Endothelial cell of umbilical vein (primary cell): ENCODE results near the gene ADGRD1. TPM values are rescaled to one million over a fixed set of nuclear protein-coding genes. Genes with fewer than 3 reads are reported as not detected.

Experiments
- BruUV-seq: library from RNA; stranded (reverse); fragments of 400-500 nt; replicated peaks from 2 replicates; lab custom pipeline; 2021; lab: Mats Ljungman, UMichigan
- CTCF ChIA-PET: fragments of 300-600, 350-600 bp; sonication (Branson Sonifier 250); formaldehyde crosslinking; loops from one replicate; lab custom pipeline; 2021; ENCODE audit warnings: antibody characterized with exemption, inconsistent platforms; lab: Charles Lee
- POLR2A ChIA-PET: fragments of 300-600, 350-600 bp; sonication (Branson Sonifier 250); formaldehyde crosslinking; loops from one replicate; lab custom pipeline; 2021; ENCODE audit warnings: antibody characterized with exemption, inconsistent platforms; lab: Charles Lee
- DNase-seq: peaks from one replicate; pipeline ENCODE4 v3.0.0-alpha.2; 2011; ENCODE audit warnings: low read depth, low spot score
- FAIRE-seq: peaks from 2 replicates; lab custom pipeline; 2011; peaks lifted over from hg19 to GRCh38; lab: Jason Lieb, UNC
- H2AFZ ChIP-seq: 2 replicates; pipeline ENCODE4 v1.6.0; 2012; ENCODE audit warnings: low read depth, low read length, control low read depth, inconsistent platforms
- H3K27ac ChIP-seq: 2 replicates; pipeline ENCODE4 v1.5.1; 2011; ENCODE audit warnings: low read depth, mild to moderate bottlenecking, control low read depth, low read length, moderate library complexity; ENCODE audit not compliant: insufficient read depth
- H3K27me3 ChIP-seq, 2 experiments: 2 replicates each; pipeline versions ENCODE4 v1.6.0 to v1.6.1; 2011; ENCODE audit warnings: low read length in 2 of 2, mixed read lengths in 1 of 2; ENCODE audit not compliant: control insufficient read depth in 2 of 2, insufficient read depth in 2 of 2
- H3K36me3 ChIP-seq, 2 experiments: 2 replicates in 1 of 2; 3 replicates in 1 of 2; pipeline ENCODE4 v1.5.1; 2011; ENCODE audit warnings: low read length in 2 of 2, mild to moderate bottlenecking in 1 of 2, moderate library complexity in 1 of 2; ENCODE audit not compliant: control insufficient read depth in 2 of 2, insufficient read depth in 2 of 2; ENCODE audit errors: extremely low read depth in 1 of 2
- H3K4me1 ChIP-seq: 3 replicates; pipeline ENCODE4 v1.5.1; 2011; ENCODE audit warnings: mild to moderate bottlenecking, low read length; ENCODE audit not compliant: control insufficient read depth, insufficient read depth; ENCODE audit errors: extremely low read depth
- H3K4me2 ChIP-seq: 2 replicates; pipeline ENCODE4 v1.6.1; 2011; ENCODE audit warnings: low read length, control low read depth, mixed read lengths; ENCODE audit not compliant: insufficient read depth
- H3K4me3 ChIP-seq, 3 experiments: fragments of 200-600 bp in 1 of 3; sonication (generic), shearing (Covaris generic) in 1 of 3; replicated peaks in 1 of 3; 2 replicates each; pipeline ENCODE4 v1.5.1; 2011 to 2016; ENCODE audit warnings: control low read depth in 3 of 3, low read length in 3 of 3, mild to moderate bottlenecking in 2 of 3, inconsistent platforms in 1 of 3, low read depth in 1 of 3, moderate library complexity in 1 of 3; ENCODE audit not compliant: insufficient read depth in 1 of 3
- H3K79me2 ChIP-seq: 2 replicates; pipeline ENCODE4 v1.6.0; 2012; ENCODE audit warnings: low read length, inconsistent platforms; ENCODE audit not compliant: control insufficient read depth, insufficient read depth
- H3K9ac ChIP-seq: replicated peaks from 2 replicates; pipeline ENCODE3; 2011; ENCODE audit warnings: low read length, control low read depth; ENCODE audit not compliant: insufficient read depth; ENCODE audit errors: extremely low read depth
- H3K9me1 ChIP-seq: replicated peaks from 3 replicates; pipeline ENCODE4 v1.6.0; 2011; ENCODE audit warnings: mild to moderate bottlenecking, low read length; ENCODE audit not compliant: control insufficient read depth, insufficient read depth; ENCODE audit errors: extremely low read depth
- H3K9me3 ChIP-seq: replicated peaks from 2 replicates; pipeline ENCODE4 v1.5.1; 2012; ENCODE audit warnings: low read length, inconsistent platforms; ENCODE audit not compliant: control insufficient read depth, insufficient read depth
- H4K20me1 ChIP-seq: replicated peaks from 2 replicates; pipeline ENCODE3; 2011; ENCODE audit warnings: mild to moderate bottlenecking, low read length; ENCODE audit not compliant: control insufficient read depth, insufficient read depth; ENCODE audit errors: extremely low read depth
- EZH2 ChIP-seq: IDR thresholded peaks from 2 replicates; pipeline ENCODE4 v1.6.1; 2012; ENCODE audit warnings: borderline replicate concordance, low read depth, mild to moderate bottlenecking, moderate library complexity, low read length, inconsistent platforms; ENCODE audit not compliant: severe bottlenecking
- FOS ChIP-seq: IDR thresholded peaks from 2 replicates; pipeline ENCODE4 v1.6.1; 2011; ENCODE audit warnings: mild to moderate bottlenecking, low read length, moderate library complexity, borderline replicate concordance; ENCODE audit not compliant: insufficient read depth
- GATA2 ChIP-seq: IDR thresholded peaks from 2 replicates; pipeline ENCODE4 v1.7.0; 2011; ENCODE audit warnings: low read depth, mild to moderate bottlenecking, moderate library complexity, mixed read lengths, low read length; ENCODE audit not compliant: insufficient read length, insufficient read depth
- JUN ChIP-seq: IDR thresholded peaks from 2 replicates; pipeline ENCODE4 v1.6.1; 2011; ENCODE audit warnings: borderline replicate concordance, low read depth; ENCODE audit not compliant: insufficient read length, insufficient read depth
- MYC ChIP-seq: IDR thresholded peaks from one replicate; pipeline ENCODE4 v1.6.1; 2011; ENCODE audit warnings: mild to moderate bottlenecking, low read depth, low read length
- POLR2A ChIP-seq: IDR thresholded peaks from 2 replicates; pipeline ENCODE4 v1.6.1; 2012; ENCODE audit warnings: low read depth, mild to moderate bottlenecking, control low read depth, low read length
- POLR2AphosphoS5 ChIP-seq: IDR thresholded peaks from 2 replicates; pipeline ENCODE4 v1.6.1; 2012; ENCODE audit warnings: low read depth, mild to moderate bottlenecking, control low read depth, low read length, moderate library complexity; ENCODE audit not compliant: insufficient read depth
- dilution Hi-C: fragments of 300-500 bp; cut with MboI; formaldehyde crosslinking; loops from one replicate; pipeline ENCODE4 v1.15.0; 2019; ENCODE audit warnings: low sequenced_read_pairs; ENCODE audit not compliant: extremely low pct_ligation_motif_present
- intact Hi-C: fragments of 100-400 bp; cut with micrococcal nuclease; formaldehyde crosslinking; loops from one replicate; pipeline ENCODE4 v1.10.0; 2022
- polyA plus RNA-seq, 4 experiments: library from polyadenylated mRNA; depleted of rRNA in 3 of 4; stranded (reverse) in 3 of 4; unstranded in 1 of 4; fragments of >200 nt; gene quantifications; 2 replicates each; pipeline versions ENCODE4 v1.2.1 to v1.2.3, GENCODE V29; 2011 to 2012; ENCODE audit warnings: missing spikeins in 1 of 4
- total RNA-seq: library from RNA; stranded (reverse); gene quantifications from 2 replicates; pipeline ENCODE4 v1.2.3, GENCODE V29; 2021
- TF ChIP-seq, protein P1 (sequence below), 2 donors: IDR thresholded peaks; 1 replicate in 1 of 2; 2 replicates in 1 of 2; pipeline ENCODE4 v1.5.1; 2011; ENCODE audit warnings: low read length in 2 of 2, mild to moderate bottlenecking in 2 of 2, moderate library complexity in 2 of 2, control low read depth in 1 of 2, inconsistent platforms in 1 of 2, low read depth in 1 of 2; ENCODE audit not compliant: insufficient read depth in 1 of 2; ENCODE audit errors: extremely low read depth in 1 of 2
- TF ChIP-seq, protein P2 (sequence below): IDR thresholded peaks from 2 replicates; pipeline ENCODE4 v1.6.1; 2011; ENCODE audit not compliant: insufficient read depth, insufficient read length

ADGRD1 gene
- total and polyA plus RNA-seq, 2 donors (not counting 3 experiments of a cell fraction or from before 2014, with no cell fraction given) = 0.07 TPM; not detected in 1

DNA sequence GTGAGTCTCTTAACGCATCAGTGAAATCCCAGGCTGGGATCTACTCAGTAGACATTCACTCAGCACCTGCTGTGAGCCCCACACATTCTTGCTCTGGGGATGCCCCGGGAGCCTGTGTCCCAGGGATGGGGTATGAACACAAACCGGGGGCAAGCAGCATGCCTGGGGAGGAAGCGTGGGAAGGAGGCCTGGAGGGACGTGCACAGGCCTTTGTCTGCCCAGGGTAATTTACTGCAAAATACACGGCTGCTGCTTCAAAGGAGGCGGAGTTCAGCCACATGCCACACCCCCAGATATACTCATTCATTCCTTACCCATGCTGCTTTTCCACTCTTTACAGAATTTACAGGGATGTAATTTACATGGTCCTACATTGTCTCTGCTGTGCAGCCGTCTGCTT is 187.8 kb downstream of the ADGRD1 start:
- TF ChIP-seq, protein P1, sequence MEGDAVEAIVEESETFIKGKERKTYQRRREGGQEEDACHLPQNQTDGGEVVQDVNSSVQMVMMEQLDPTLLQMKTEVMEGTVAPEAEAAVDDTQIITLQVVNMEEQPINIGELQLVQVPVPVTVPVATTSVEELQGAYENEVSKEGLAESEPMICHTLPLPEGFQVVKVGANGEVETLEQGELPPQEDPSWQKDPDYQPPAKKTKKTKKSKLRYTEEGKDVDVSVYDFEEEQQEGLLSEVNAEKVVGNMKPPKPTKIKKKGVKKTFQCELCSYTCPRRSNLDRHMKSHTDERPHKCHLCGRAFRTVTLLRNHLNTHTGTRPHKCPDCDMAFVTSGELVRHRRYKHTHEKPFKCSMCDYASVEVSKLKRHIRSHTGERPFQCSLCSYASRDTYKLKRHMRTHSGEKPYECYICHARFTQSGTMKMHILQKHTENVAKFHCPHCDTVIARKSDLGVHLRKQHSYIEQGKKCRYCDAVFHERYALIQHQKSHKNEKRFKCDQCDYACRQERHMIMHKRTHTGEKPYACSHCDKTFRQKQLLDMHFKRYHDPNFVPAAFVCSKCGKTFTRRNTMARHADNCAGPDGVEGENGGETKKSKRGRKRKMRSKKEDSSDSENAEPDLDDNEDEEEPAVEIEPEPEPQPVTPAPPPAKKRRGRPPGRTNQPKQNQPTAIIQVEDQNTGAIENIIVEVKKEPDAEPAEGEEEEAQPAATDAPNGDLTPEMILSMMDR (IDR thresholded peaks at IDR 0.05; ENCODE audit: extremely low read depth in 1 of 2, insufficient read depth in 1 of 2, low read depth in 1 of 2, low read length in 2 of 2) = no peak
- no peak for TF ChIP-seq POLR2AphosphoS5
- no peak for TF ChIP-seq EZH2
- TF ChIP-seq POLR2A = no peak
- no peak for TF ChIP-seq FOS
- TF ChIP-seq, protein P2, sequence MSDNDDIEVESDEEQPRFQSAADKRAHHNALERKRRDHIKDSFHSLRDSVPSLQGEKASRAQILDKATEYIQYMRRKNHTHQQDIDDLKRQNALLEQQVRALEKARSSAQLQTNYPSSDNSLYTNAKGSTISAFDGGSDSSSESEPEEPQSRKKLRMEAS = no peak
- no peak for TF ChIP-seq MYC
- TF ChIP-seq JUN = no peak
- no peak for TF ChIP-seq GATA2
- no peaks in the 10 kb centered on the region for H3K36me3 ChIP-seq
- ChIA-PET CTCF (no interaction called here), POLR2A (no interaction called here)
- FAIRE-seq = no peak
- dilution Hi-C loops = no loop called here
- no peaks in the 10 kb centered on the region for H4K20me1 ChIP-seq
- no TSS peak for BruUV-seq
- H3K79me2 ChIP-seq = no peaks in the 10 kb centered on the region
- DNase-seq = no peak
- no peak overlapping the region for H3K9ac ChIP-seq
- no peak overlapping the region for H3K27ac ChIP-seq
- H2AFZ ChIP-seq = no peak overlapping the region
- H3K4me2 ChIP-seq = no peak overlapping the region
- H3K9me3 ChIP-seq = no peaks in the 10 kb centered on the region
- no peak overlapping the region for H3K4me3 ChIP-seq
- no peaks in the 10 kb centered on the region for H3K9me1 ChIP-seq
- H3K27me3 ChIP-seq = no peaks in the 10 kb centered on the region
- intact Hi-C loops = no loop called here
- H3K4me1 ChIP-seq = no peaks in the 10 kb centered on the region
